Glutamatergic neuron (in vitro differentiated cells): ENCODE data around the gene PDCD1. TPM values are rescaled to one million over a fixed set of nuclear protein-coding genes. Genes with fewer than 3 reads are reported as not detected.
"Not testable (repeated sequence)": the region's sequence is repeated elsewhere in the genome, so short reads cannot be mapped to it uniquely, and the experiment has no call there.

Experiments
- DNase-seq: peaks from one replicate; pipeline ENCODE4 v3.0.0; 2022
- H3K27ac Mint-ChIP-seq: one replicate; pipeline ENCODE4 v1.8.0; 2020; ENCODE audit warnings: mild to moderate bottlenecking, mixed read lengths, inconsistent platforms; ENCODE audit not compliant: unreplicated experiment
- H3K27me3 Mint-ChIP-seq: one replicate; pipeline ENCODE4 v1.8.0; 2020; ENCODE audit warnings: mild to moderate bottlenecking, moderate library complexity, mixed read lengths, inconsistent platforms; ENCODE audit not compliant: unreplicated experiment
- H3K36me3 Mint-ChIP-seq: one replicate; pipeline ENCODE4 v1.8.0; 2020; ENCODE audit warnings: mild to moderate bottlenecking, mixed read lengths, inconsistent platforms; ENCODE audit not compliant: unreplicated experiment
- H3K4me1 Mint-ChIP-seq: one replicate; pipeline ENCODE4 v1.8.0; 2020; ENCODE audit warnings: mild to moderate bottlenecking, low read depth, mixed read lengths, inconsistent platforms; ENCODE audit not compliant: unreplicated experiment
- H3K4me3 Mint-ChIP-seq: one replicate; pipeline ENCODE4 v1.8.0; 2020; ENCODE audit warnings: mild to moderate bottlenecking, mixed read lengths, inconsistent platforms; ENCODE audit not compliant: unreplicated experiment
- H3K9me3 Mint-ChIP-seq: one replicate; pipeline ENCODE4 v1.8.0; 2020; ENCODE audit warnings: mild to moderate bottlenecking, moderate library complexity, mixed read lengths, inconsistent platforms; ENCODE audit not compliant: unreplicated experiment
- CTCF ChIP-seq: fragments of 200-600 bp; sonication (generic); IDR thresholded peaks from one replicate; pipeline ENCODE4 v1.5.0; 2021; ENCODE audit not compliant: partially characterized antibody, unreplicated experiment
- total RNA-seq: library from RNA; stranded (reverse); fragmentation: NEBNext Ultra II Directional; extraction: Animal tissue kit (Norgen Biotek cat#: 25700); gene quantifications from one replicate; pipeline ENCODE4 v1.2.1, GENCODE V29; 2021; ENCODE audit not compliant: unreplicated experiment

The PDCD1 gene
- total RNA-seq, 1 donor from 2014 or later, result not detected

DNA sequence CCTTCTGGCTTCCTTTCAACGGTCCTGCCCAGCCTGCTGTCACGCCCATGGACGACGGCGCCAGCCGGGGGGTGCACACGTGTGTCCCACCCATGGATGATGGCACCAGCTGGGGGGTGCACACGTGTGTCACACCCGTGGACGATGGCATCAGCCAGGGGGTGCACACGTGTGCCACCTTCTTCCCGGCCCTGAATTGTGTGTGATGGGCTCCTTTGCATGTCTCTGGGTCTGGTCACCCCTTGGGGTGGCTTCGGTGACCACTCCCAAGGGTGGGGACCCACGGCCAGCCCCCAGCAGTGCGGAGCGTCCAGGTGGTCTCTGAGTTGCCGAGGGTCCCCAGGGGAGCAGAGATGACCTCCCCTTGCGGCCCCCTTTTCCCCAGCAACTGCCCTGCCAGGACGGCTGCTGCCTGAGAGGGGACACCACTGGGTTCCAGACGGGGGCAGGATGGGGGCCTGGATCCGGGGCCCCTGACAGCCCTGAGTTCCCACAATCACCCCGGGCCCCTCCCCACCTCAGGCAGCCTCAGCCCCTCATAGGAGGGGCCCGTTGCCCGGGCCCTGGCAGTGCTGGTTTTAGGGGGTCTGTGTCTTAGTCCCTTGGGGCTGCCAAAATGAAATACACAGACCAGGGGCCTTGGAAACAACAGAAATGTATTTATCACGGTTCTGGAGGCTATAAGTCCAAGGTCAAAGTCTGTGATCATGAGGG lies 40.3 kb downstream of the PDCD1 start:
- no peak for DNase-seq
- Mint-ChIP-seq H3K36me3 (peaks cover 8% of the 10 kb centered on the region), H3K4me3 (no peak overlapping the region), H3K27me3 (peaks cover 11% of the 10 kb centered on the region), H3K9me3 (peaks cover 7% of the 10 kb centered on the region), H3K27ac (no peak overlapping the region), H3K4me1 (no peaks in the 10 kb centered on the region)
- no peak for TF ChIP-seq CTCF

DNA sequence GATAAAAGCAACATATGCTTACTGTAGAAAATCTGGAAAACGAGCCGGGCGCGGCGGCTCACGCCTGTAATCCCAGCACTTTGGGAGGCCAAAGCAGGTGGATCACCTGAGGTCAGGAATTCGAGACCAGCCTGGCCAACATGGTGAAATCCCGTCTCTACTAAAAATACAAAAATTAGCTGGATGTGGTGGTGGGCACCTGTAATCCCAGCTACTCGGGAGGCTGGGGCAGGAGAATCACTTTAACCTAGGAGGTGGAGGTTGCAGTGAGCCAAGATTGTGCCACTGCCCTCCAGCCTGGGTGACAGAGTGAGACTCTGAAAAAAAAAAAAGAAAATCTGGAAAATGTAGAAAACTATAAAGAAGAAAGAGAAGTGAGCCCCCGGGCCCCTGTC lies 40.9 kb downstream of the PDCD1 start:
- H3K36me3 Mint-ChIP-seq, H3K4me3 Mint-ChIP-seq, H3K27me3 Mint-ChIP-seq, H3K4me1 Mint-ChIP-seq, H3K9me3 Mint-ChIP-seq, H3K27ac Mint-ChIP-seq, DNase-seq: not testable (repeated sequence)

- no peak for DNase-seq
- no peak for TF ChIP-seq CTCF
- Mint-ChIP-seq H3K9me3 (no peaks in the 10 kb centered on the region), H3K27me3 (peaks cover 3% of the 10 kb centered on the region), H3K4me3 (no peak overlapping the region), H3K4me1 (no peaks in the 10 kb centered on the region), H3K27ac (no peak overlapping the region), H3K36me3 (no peaks in the 10 kb centered on the region)
These were observed 41.4 kb downstream of the PDCD1 start for GRCh38 chr2:241817126-241817820.

- Mint-ChIP-seq H3K27me3 (peaks cover 3% of the 10 kb centered on the region), H3K4me1 (no peaks in the 10 kb centered on the region), H3K36me3 (no peaks in the 10 kb centered on the region), H3K9me3 (no peaks in the 10 kb centered on the region), H3K4me3 (no peak overlapping the region), H3K27ac (no peak overlapping the region)
- no peak for DNase-seq
- TF ChIP-seq CTCF, result no peak
These were observed 42.1 kb downstream of the PDCD1 start for GRCh38 chr2:241816431-241817121.

GRCh38 chr2:241815477-241816430 lies 42.9 kb downstream of the PDCD1 start:
- H3K27ac Mint-ChIP-seq, result no peak overlapping the region
- no peaks in the 10 kb centered on the region for H3K36me3 Mint-ChIP-seq
- no peak for TF ChIP-seq CTCF
- H3K9me3 Mint-ChIP-seq, result no peaks in the 10 kb centered on the region
- H3K4me3 Mint-ChIP-seq, result no peak overlapping the region
- no peak for DNase-seq
- H3K27me3 Mint-ChIP-seq, result peaks cover 3% of the 10 kb centered on the region
- no peaks in the 10 kb centered on the region for H3K4me1 Mint-ChIP-seq
